GM10847 (cell line): Measurements from ENCODE around the gene ATXN1.

Experiments
- POLR2A ChIP-seq: IDR thresholded peaks from 2 replicates; pipeline ENCODE4 v1.6.1; 2011; ENCODE audit not compliant: insufficient read length; ENCODE audit errors: extremely low read depth

Gene ATXN1

DNA sequence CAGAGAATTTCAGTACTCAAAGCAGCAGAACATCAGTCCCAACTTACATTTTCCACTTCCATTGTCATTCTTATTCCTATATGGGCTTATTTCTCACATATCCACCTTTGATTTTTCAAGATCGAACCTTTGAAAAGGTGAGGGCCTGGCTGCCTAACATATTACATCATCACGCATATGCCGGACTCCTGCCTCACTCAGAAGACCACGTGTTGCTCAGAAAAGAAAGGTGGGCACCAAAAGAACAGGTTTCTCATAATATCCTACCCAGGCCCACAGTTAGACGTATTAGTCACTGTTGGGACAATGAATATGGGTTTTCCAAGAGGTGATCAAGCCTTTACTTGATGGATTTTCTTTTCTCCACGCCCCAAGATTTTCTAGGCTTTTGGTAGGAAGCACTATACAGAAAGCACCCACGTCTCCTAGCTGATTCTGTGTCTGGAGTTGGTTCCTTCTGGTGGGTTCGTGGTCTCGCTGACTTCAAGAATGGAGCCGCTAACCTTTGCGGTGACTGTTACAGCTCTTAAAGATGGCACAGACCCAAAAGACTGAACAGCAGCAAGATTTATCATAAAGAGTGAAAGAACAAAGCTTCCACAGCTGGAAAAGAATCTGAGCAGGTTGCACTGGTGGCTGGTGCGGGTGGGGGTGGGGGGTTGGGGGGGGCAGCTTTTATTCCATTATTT is 168.9 kb downstream of the ATXN1 start:
- no peak for TF ChIP-seq POLR2A

DNA sequence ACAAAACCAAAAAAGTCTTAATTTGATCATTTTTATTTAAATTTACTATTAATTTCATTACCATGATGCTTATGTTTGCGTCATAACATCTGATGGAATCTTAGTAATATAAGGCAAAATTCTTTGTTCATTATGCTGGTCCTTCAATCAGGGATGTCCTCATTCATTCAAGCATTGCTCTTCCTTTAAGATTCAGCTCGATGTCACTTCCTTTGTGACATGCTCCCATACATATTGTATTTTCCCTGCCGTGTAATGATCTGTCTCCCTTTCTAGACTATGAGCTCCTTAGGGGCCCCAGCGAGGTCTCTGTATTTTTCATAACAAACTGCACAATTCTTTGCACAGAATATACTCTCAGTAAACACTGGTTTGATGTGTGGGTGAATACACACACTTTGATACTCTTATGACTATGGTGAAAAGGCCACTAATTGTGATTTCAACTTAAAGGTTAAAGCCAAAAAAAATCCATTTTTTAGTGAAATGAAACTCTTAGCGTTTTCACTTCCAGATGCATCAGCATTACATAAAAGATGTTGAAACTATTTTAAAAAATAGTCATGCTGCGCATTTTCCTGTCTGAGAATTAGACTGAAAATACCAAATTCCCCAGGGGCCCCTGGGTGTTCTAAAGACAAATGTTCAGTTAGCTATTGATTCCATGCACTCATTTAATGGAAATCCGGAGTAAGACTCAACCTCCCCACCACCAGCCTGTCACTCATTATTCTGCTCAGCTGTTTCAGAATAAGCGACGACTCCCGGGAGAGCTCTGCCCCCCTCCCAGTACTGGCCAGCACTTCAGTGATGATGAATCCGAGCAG is 169.7 kb downstream of the ATXN1 start:
- no peak for TF ChIP-seq POLR2A

DNA sequence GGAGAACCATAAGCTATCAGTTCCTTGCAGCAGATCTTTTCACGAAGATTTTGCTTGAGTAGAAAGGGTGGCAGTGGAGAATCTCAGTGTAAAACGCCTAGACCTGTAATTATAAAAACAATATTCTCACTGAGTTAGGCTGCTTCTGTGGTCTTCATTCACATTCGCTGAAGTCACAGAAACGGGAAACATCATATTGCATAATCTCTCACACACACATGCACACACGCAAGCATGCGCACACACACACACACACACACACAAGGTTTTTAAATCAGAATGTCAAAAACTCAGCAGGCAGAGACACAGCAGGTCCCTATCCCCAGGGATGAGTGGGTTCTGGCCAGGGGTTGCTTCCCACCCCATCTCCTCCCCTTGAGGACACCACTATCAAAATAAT is 175.5 kb downstream of the ATXN1 start:
- TF ChIP-seq POLR2A, result no peak

DNA sequence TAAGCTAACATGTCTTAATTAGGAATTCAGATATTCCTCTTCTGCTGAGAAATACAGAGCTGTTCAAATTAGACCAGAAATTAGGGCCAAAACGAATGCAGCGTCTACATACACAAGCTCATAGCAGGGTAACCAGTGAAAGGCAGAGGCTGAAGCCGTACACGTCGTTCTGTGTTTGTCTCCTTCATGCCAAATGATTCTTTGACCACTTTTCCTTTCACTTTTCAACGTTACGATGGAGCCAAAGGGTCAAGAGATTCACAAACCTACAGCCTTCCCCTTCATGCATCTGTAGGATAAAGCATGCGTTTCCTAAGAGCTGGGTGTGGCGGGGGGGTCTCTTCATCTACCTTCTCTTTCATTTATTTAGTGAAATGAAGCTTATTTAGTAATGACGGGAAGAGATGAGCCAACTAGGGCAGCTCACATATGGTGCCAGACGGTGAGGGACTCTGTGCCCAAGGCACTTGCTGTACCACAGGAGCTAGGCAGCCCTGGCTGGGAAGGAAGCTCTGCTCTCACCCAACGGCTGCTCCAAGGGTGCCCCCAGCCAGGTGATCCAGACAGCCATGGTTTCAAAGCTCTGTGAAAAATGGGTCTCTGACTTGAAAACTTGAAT is 178.0 kb downstream of the ATXN1 start:
- TF ChIP-seq POLR2A, result no peak

DNA sequence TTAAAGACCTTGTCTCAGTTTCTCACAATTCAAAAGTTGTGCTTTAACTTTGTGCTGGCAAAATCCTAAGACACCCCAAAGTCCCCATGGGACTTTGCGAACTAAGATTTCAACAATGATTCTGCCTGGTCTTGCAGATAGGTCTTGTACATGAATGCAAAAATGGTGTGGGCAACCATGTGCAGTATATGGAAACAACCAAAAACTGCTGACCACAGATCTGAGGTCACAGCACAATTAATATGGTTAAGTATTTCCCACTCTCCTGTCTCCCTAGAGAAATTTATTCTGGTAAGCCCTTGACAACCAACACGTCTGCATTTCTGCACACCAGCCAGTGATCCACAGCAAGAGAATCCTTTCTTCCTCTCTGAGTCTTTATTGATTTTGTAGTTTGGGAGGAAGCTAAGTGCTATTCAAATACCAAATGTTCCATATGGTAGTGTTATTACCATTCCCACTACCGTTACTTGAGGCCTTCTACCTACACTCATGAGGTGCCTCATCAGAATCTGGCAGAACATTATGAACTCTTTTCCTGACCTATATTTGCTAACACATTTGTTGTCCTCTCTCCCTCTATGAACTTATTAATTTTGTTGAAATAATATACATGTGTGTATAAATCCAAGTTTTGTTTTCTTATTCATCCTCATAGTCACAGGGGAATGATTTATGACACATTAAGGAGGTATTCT is 178.7 kb downstream of the ATXN1 start:
- no peak for TF ChIP-seq POLR2A

DNA sequence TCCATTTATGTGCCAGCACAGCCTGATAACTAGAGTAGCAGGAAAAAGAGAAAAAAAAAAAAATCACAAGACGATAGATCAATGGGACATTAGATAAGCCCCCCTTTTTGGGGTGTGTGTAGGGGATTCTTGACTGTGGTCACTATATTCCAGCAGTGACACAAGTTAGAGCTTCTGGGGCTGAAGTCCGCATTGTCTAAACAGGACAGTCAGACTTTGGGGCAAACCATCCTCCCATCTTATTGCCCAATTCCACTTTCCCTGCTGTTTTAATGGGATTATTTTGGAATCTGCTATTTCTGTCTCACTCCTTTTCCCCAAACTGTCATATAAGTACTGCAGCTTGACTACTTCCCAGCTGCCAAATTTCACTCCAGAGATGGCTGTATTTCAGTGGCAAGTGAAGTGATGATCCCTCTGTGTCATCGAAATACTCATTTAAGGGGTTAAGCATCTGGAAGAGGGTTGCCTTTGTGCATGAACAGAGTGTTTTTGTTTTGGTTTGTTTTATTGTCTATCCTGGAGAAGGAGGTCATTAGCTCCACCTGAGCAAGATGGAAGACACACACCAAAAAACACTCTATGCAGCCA is 182.5 kb downstream of the ATXN1 start:
- TF ChIP-seq POLR2A, result no peak

DNA sequence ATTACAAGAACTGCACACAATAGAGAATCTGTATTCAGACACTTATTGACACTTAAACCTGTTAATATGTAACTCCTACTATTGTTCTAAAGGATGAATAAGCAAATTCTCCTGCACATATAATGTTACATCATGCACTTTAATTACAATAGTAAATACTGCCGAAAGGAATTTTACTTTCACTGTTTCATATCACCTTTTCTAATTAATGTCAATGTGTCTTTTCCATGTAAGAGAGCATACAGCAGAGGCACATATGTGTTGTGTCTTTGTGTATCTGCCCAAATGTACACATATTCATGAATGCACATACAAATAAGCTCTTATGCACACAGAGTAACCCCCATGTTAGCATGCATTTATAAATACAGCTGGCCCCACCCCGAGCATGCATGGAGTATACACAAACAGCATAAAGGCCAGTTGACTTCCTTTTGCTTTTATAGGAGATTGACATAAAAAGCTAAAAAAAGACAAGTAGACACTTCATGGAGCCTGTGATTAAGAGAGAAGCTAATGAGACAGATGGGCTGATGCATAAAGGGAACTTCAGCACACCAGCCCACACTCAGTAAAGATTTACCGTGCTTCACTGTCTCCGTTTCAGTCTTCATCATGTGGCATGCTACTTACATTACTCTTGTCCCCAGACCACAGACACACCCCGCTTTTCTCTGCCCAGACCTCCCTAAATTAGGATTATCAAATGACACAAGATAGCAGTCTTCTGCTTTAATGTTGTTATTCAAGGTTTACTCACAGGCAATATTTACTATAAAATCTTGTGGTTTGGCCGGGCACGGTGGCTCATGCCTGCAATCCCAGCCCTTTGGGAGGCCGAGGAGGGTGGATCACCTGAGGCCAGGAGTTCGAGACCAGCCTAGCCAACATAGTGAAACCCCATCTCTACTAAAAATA is 184.6 kb downstream of the ATXN1 start:
- TF ChIP-seq POLR2A, result no peak

DNA sequence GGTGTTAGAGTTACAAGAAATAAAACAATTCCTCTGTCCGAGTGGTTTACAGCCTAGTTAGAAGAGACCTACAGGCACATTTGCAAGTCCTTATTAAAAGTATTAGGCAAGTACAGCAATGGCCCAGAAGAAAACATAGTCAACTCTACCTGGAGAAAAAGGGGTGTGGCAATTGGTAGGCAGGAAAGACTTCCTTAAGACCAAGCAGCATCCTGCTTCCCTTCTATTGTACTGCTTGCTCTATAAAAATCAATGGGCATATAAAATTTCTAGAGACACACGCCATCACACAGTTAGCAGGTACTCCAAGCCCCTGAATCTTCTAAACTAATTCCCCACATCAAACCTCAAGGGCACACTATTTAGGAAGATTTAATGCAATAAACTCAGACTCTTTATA is 185.6 kb downstream of the ATXN1 start:
- no peak for TF ChIP-seq POLR2A

DNA sequence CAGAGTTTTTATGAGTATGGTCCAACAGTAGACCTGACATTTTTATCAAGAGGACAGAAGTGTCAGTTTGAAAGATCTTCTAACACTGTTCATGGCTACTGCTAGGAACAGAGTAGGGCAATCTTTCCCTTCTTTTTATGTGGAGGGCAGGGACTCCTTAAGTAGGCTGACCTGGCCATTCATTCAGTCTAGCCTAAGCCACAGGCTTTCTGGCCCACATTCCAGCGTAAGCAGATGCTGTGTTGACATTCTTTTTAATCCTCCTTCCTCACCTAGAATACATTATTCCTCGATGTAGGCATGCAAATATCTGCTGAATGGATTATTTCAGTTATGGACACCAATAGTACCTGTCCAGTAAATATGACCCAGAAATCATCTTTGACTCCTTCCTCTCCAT is 188.3 kb downstream of the ATXN1 start:
- no peak for TF ChIP-seq POLR2A

DNA sequence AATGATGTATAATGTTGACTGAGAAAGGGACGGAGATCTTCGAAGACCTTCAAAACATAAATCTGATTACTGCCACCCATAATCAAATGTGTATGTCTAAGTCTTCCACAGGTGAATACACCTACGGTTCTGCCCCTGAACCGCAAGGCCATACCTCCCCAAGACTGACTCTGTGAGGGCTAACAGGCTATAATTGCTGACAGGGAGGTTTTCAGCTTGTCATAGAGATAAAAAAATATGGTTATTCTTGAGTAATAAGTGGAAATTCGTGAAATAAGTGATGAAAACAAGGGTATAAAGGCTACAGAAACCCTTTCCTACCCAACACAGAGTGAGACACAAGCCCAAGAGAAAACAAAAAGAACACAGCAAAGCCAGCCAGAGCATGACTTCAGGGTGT is 188.9 kb downstream of the ATXN1 start:
- TF ChIP-seq POLR2A, result no peak

DNA sequence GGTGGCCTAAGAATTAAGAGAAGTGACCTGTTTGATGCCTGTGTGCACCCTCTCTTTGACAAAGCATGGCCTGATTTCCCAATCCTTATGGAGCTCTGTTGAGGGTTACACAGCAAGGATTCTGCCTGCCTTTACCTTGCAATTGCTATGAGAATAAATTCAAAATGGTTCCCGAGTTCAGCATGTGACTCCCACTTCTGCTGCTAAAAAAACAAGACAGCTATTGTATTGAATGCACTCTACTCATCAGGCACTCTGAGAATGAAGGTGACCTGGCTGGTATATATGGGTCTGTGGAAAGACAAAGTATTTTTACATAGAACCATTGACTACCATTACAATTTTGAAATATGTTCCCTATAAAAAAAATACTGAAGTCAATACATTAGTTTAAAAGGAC is 190.3 kb downstream of the ATXN1 start:
- no peak for TF ChIP-seq POLR2A

DNA sequence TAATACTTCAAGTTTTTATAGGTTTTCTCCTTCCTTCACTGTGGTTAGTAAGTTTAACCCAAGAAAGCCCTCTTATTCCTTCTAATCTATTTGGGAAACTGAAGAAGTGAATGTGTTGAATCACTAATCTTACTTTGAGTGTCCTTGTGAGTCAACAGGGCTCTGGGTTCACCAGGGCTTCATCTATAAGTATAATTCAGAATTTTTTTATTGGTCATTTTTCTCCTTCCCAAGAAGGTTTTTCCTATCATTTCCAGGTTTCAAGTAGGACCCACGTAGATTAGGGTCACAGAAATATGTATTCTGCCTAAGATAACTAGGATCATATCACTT is 191.1 kb downstream of the ATXN1 start:
- TF ChIP-seq POLR2A, result no peak

DNA sequence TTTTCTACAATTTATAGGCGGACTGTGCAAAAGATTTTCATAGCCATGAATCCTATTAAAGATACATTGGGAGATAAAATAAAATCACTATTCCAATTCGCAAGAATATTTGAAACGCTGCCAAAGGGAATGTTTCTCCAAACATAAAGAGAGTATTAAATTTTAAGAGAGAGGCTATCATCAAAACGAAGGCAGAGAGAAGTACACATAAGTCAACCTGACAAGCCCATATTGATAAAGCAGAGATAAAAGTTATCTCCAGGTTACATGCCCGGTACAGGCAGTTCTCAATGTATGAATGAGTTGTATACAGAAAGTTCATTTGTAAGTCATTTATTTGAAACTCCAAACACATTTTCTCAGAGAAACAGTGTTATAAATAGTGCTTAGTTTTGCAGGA is 193.1 kb downstream of the ATXN1 start:
- no peak for TF ChIP-seq POLR2A

DNA sequence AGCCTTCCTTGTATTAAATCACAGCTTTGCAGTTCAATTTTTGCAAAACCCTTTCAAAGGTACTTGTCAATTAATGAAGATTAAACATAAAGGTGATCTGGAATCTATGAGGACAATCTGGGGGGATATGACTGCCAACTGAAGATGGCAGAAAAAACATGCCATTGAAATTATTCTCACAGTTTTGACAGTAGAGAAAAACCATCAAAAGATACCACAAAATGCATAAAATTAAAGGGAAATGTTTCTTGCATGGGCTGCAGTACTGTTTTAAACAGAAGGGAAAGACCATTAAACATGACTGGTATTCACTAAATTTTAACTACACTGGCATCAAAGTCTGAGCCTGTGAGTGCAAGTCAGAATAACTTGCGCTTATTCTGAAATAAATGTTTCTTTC is 194.2 kb downstream of the ATXN1 start:
- TF ChIP-seq POLR2A, result no peak
